GM18526 (cell line): Measurements from ENCODE around the gene FAM114A2.

Experiments used
- POLR2A ChIP-seq: IDR thresholded peaks from 3 replicates; pipeline ENCODE4 v1.6.1; 2011; ENCODE audit not compliant: insufficient read length; ENCODE audit errors: extremely low read depth

The FAM114A2 gene

DNA sequence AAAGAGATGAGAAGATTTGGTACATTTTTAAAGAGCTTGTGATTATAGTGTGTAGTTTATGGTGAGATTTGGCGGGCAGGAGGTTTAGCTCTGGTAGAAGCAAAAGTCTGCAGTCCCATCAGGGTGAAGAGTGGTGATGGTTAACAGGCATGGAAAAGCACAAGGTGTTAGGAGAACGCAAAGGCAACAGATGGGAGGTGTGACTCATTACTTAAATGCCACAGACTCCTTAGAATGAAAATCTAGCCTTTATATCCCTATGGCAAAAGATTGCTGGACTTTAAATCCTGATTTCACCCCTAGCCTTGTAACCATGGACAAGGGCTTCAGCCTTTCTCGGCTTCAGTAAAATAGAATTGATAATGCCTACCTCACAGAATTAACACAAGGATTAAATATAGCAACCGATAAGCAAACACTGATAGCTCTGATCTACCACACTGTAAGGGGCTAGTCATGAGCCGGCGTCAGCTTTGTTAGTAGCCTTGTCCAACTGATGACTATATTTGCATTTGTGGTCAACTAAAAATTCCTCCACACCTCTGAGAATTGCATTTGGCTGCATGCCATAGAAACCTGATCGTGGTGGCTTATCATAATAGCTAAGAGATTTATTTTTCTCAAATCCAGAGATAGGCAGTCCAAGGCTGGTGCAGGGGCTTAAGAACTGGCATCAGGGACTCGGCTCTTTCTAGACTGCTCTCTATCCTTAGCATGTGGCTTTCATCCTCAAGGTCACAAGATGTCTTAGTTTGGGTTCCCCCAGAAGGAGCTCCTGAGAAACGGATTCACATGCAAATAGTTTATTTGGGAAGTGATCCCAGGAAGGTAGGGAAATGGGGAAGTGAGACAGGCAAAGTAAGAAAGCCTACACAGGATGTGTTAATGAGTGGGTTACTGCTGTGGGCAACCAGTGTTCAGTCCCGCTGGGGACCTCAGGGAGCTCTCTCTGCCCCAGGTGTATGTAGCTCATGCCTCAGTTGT, 19.6 kb upstream of the FAM114A2 start:
- TF ChIP-seq POLR2A = no peak

GRCh38 chr5:154055201-154055600, 16.5 kb upstream of the FAM114A2 start:
- TF ChIP-seq POLR2A = no peak

GRCh38 chr5:154053468-154053867, 14.8 kb upstream of the FAM114A2 start:
- no peak for TF ChIP-seq POLR2A

- TF ChIP-seq POLR2A = no peak
Measured at GRCh38 chr5:154049636-154050035, 10.9 kb upstream of the FAM114A2 start.

GRCh38 chr5:154047324-154047723, 8.6 kb upstream of the FAM114A2 start:
- TF ChIP-seq POLR2A = no peak

- no peak for TF ChIP-seq POLR2A
Measured at GRCh38 chr5:154046486-154046885, 7.8 kb upstream of the FAM114A2 start.

DNA sequence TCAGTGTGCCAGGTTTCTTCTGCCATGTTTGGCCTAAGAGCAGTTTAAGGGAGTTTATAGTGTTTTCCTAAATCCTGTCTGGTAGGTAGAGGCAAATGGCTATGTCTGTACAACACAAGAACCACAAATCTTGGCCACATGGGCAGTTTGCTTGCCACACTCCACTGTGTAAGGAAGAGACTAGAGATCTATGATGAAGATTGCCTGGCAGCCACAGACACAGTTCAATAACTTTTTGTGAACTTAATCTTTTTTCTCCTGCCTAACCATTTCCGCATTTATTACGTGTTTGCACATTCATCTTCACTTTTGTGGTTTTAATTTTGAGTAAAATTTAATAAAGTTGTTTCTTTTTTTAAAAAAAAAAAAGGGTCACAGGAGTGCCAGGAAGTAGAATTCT, 5.9 kb upstream of the FAM114A2 start:
- no peak for TF ChIP-seq POLR2A

- no peak for TF ChIP-seq POLR2A
Measured at GRCh38 chr5:154044099-154044498, 5.4 kb upstream of the FAM114A2 start.

GRCh38 chr5:154042766-154043165, 4.1 kb upstream of the FAM114A2 start:
- no peak for TF ChIP-seq POLR2A

DNA sequence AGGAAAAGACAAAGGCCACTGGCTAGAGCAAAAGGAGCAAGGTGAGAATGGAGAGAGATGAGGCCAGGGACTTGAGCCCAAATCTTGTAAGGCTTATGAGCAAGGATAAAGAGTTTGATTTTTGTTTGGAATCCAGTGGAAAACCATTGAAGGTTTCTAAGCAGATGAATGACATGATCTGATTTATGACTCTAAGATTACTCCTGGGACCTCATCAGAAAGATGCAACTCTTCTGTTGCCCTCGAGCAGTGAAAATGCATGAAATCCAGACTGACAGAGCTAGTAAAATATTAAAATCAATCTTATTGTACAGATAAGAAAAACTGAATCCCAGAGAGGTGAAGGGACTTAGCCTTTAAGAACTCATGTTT, 734 bp upstream of the FAM114A2 start:
- TF ChIP-seq POLR2A = no peak

DNA sequence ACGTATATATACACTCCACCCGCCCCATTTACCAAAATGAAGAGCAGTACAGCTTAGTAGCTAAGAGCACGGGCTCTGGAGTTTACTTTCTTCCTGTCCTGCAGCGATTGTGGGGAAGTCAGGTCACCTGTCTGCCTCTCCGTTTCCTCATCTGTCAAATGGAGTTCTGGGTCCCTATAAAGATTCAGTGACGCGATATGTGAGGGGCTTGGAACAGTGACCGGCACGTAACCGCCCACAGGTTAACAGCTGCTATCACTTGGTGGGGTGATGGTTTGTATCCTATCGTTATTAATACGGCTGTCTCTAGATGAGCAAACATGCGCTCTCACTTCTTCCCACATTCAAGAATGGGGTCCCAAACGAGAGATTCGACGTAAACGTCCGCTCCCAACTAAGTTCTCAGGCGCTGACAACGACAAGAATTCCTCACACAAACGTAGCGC, 426 bp downstream of the FAM114A2 start:
- no peak for TF ChIP-seq POLR2A

DNA sequence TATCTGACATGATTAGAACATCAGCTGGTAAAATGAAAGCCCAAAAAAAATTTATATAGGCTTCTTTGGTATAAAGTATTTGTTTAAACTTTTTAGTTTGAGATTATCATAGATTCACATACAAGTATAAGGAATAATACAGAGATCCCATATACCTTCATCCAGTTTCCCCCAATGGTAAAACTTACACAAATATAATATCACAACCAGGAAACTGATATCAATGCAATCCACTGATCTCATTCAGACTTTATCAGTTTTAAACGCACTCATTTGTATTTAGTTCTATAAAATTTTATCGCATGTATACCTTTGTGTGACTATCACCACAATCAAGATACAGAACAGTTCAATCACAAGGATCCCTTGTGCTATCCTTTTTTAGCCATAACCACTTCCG, 3.8 kb downstream of the FAM114A2 start:
- no peak for TF ChIP-seq POLR2A

GRCh38 chr5:154031937-154032489, 6.7 kb downstream of the FAM114A2 start:
- no peak for TF ChIP-seq POLR2A

GRCh38 chr5:154025951-154026350, 12.8 kb downstream of the FAM114A2 start:
- TF ChIP-seq POLR2A = no peak

- no peak for TF ChIP-seq POLR2A
Measured at GRCh38 chr5:154015071-154015693, 23.5 kb downstream of the FAM114A2 start.

DNA sequence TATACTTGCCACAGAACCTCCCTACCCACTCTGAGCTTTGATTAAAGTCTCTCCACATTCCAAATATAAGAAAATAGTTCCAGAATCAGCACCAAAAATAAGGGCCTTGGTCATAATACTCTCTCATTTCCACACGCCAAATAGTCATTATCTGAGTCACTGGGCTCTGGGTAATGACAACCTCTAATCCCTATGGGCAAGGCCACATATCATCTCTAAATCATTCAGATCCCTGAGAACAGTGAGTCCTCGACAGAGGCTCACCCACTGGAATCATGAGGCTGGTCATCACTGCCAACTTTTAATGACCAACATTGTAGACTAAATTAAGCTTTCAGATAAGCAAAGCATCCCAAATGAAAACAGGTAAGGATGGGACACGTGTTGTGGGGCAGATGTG, 28.1 kb downstream of the FAM114A2 start:
- TF ChIP-seq POLR2A = no peak

GRCh38 chr5:154005648-154006047, 33.1 kb downstream of the FAM114A2 start:
- no peak for TF ChIP-seq POLR2A

DNA sequence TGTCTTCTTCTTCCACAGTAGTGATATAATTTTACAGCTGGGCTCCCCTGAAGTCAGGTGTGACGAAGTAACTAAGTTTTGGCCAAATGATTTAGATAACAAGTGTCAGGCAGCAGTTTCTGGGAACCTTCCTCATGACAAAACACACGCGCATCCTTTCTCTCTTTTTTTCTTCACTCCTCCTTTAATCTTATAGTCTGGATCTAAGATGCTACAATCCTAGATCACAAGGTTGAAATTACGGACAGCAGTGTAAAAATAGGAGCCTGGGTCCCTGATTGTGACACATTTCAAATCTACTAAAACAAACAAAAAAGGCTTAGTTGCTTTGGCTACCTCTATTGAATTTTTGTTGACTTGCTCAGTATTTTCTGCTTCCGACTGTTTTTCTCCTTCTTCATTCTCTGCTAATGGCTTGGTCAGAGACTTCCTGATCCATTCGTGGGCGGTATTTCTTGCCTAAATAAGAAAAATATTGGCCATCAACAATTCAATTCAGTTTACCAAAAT, 36.1 kb downstream of the FAM114A2 start:
- TF ChIP-seq POLR2A = no peak
